ENCODE measurements around the gene HOXC10. TPM values are rescaled to one million over a fixed set of nuclear protein-coding genes. Genes with fewer than 3 reads are reported as not detected.

HOXC10 gene
- total RNA-seq, 1 experiment from 2014 or later: 3.8 TPM

DNA sequence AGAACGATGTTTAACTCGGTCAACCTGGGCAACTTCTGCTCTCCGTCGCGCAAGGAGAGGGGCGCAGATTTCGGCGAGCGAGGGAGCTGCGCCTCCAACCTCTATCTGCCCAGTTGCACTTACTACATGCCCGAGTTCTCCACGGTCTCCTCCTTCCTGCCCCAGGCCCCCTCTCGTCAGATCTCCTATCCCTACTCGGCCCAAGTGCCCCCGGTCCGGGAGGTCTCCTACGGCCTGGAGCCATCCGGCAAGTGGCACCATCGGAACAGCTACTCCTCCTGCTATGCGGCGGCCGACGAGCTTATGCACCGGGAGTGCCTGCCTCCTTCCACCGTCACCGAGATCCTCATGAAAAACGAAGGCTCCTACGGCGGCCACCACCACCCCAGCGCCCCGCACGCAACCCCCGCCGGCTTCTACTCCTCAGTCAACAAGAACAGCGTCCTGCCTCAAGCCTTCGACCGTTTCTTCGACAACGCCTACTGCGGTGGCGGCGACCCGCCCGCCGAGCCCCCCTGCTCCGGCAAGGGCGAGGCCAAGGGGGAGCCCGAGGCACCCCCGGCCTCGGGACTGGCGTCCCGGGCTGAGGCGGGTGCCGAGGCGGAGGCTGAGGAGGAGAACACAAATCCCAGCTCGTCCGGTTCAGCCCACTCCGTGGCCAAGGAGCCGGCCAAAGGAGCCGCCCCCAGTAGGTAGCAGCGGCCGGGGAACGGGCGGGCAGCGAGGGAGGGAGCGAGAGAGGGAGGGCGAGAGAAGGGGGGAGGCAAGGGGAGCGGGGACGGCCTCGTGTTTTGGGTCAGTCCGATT, 11.5 kb upstream of the HOXC10 start:
- BruUV-seq (replicated peaks): no TSS peak
- POLR2A ChIA-PET: no interaction called here

GRCh38 chr12:53974084-53975063, 10.6 kb upstream of the HOXC10 start, which contains the start of gene HOTAIR:
TSS of gene HOTAIR (minus strand) at chr12:53974954.
- H3K79me2 ChIP-seq (ENCODE audit: insufficient read depth, low read length): no peaks in the 10 kb centered on the region
- peaks cover 4% of the 10 kb centered on the region; the same call in 1 of the 2 replicates for H3K27me3 ChIP-seq (ENCODE audit: insufficient read depth, low read length)
- H3K9me2 ChIP-seq (ENCODE audit: insufficient read depth): no peaks in the 10 kb centered on the region
- ATAC-seq (peak; percentile 72), DNase-seq (ENCODE audit: low read depth, low spot score) (no peak)
- no peaks in the 10 kb centered on the region for H3K9me3 ChIP-seq (ENCODE audit: control insufficient read depth in 1 of 2, insufficient read depth in 1 of 2, low read depth in 1 of 2, low read length in 2 of 2)
- no peaks in the 10 kb centered on the region for H3K36me3 ChIP-seq (ENCODE audit: control insufficient read depth in 1 of 2, insufficient read depth in 2 of 2, low read length in 2 of 2)
- peak within 1 kb of the TSS; percentile 19; the same call in 1 of the 2 replicates for H3K27ac ChIP-seq (ENCODE audit: low read depth, low read length)
- intact Hi-C loops (cut with micrococcal nuclease): no loop called here
- ChIA-PET CTCF (no interaction called here), RAD21 (ENCODE audit: low non-redundant PET in 1 of 2, low total read pairs in 2 of 2, uncharacterized antibody in 2 of 2, unreplicated experiment in 2 of 2) (no interaction called here), POLR2A (no interaction called here)
- peak within 1 kb of the TSS; percentile 63 for H3K9ac ChIP-seq (ENCODE audit: low read length)
- peak within 1 kb of the TSS; percentile 16 for H2AFZ ChIP-seq (ENCODE audit: low read depth, low read length, poor library complexity, severe bottlenecking)
- no TSS peak for BruUV-seq (replicated peaks)
- no peaks in the 10 kb centered on the region for H4K20me1 ChIP-seq (ENCODE audit: insufficient read depth)
- H3K4me3 ChIP-seq (replicated peaks in 1 of 2; ENCODE audit: low read depth in 1 of 2, low read length in 2 of 2): peak within 1 kb of the TSS; percentile 46 to 59
- H3K4me1 ChIP-seq (ENCODE audit: control insufficient read depth in 1 of 2, insufficient read depth in 2 of 2, low read length in 2 of 2): peaks cover 0 to 14% of the 10 kb centered on the region in 2 experiments; a peak in 2 of 4 replicates
- H3K4me2 ChIP-seq (ENCODE audit: low read length): peak within 1 kb of the TSS; percentile 76
- peak; percentile 50 for TF ChIP-seq POLR2AphosphoS5 (IDR thresholded peaks at IDR 0.05; ENCODE audit: low read depth, low read length)
- TF ChIP-seq FOSL1 (IDR thresholded peaks at IDR 0.05; ENCODE audit: low read depth): no peak

More for the DNA sequence above, 11.5 kb upstream of the HOXC10 start:
- no peaks in the 10 kb centered on the region for H3K79me2 ChIP-seq (ENCODE audit: insufficient read depth, low read length)
- H3K4me3 ChIP-seq (replicated peaks in 1 of 2; ENCODE audit: low read depth in 1 of 2, low read length in 2 of 2): peak overlapping the region; percentile 46 to 59
- no peaks in the 10 kb centered on the region for H3K9me2 ChIP-seq (ENCODE audit: insufficient read depth)
- H3K27me3 ChIP-seq (ENCODE audit: insufficient read depth, low read length): peaks cover 4% of the 10 kb centered on the region; the same call in 1 of the 2 replicates
- H4K20me1 ChIP-seq (ENCODE audit: insufficient read depth): no peaks in the 10 kb centered on the region
- no peak overlapping the region for H3K27ac ChIP-seq (ENCODE audit: low read depth, low read length)
- TF ChIP-seq POLR2AphosphoS5 (IDR thresholded peaks at IDR 0.05; ENCODE audit: low read depth, low read length): 0 out of 2 replicates have a peak, but pooled peaks have one; percentile 18
- TF ChIP-seq ATF3 (IDR thresholded peaks at IDR 0.05): no peak
- peaks cover 0 to 14% of the 10 kb centered on the region in 2 experiments; a peak in 2 of 4 replicates for H3K4me1 ChIP-seq (ENCODE audit: control insufficient read depth in 1 of 2, insufficient read depth in 2 of 2, low read length in 2 of 2)
- ATAC-seq (peak; percentile 55), DNase-seq (ENCODE audit: low read depth, low spot score) (no peak)
- intact Hi-C loops (cut with micrococcal nuclease): no loop called here
- RAD21 ChIA-PET (ENCODE audit: low non-redundant PET in 1 of 2, low total read pairs in 2 of 2, uncharacterized antibody in 2 of 2, unreplicated experiment in 2 of 2): no interaction called here
- no peaks in the 10 kb centered on the region for H3K9me3 ChIP-seq (ENCODE audit: control insufficient read depth in 1 of 2, insufficient read depth in 1 of 2, low read depth in 1 of 2, low read length in 2 of 2)
- CTCF ChIA-PET: no interaction called here
- peak overlapping the region; percentile 76 for H3K4me2 ChIP-seq (ENCODE audit: low read length)
- no peaks in the 10 kb centered on the region for H3K36me3 ChIP-seq (ENCODE audit: control insufficient read depth in 1 of 2, insufficient read depth in 2 of 2, low read length in 2 of 2)
- peak overlapping the region; percentile 16 for H2AFZ ChIP-seq (ENCODE audit: low read depth, low read length, poor library complexity, severe bottlenecking)
- H3K9ac ChIP-seq (ENCODE audit: low read length): peak overlapping the region; percentile 63
